ENCODE measurements around the gene BTBD3.

- TF ChIP-seq EZH2phosphoT487 (conservative IDR thresholded peaks at IDR 0.05; ENCODE audit: low read length) (no peak), CTCF (IDR thresholded peaks at IDR 0.05; ENCODE audit: insufficient read depth, low read length, poor library complexity, severe bottlenecking) (no peak)
These were observed 41.2 kb downstream of the BTBD3 start for GRCh38 chr20:11958855-11959254.

Measured in SU-DHL-6 (cell line).